IMR-90 (cell line): Measurements from ENCODE around the gene DRAXIN. TPM values are rescaled to one million over a fixed set of nuclear protein-coding genes. Genes with fewer than 3 reads are reported as not detected.

Experiments used
- ATAC-seq: fragments of 200-7000 bp; cut with Tn5 transposase; 2 replicates; pipeline ENCODE4 v1.9.1; 2020; ENCODE audit warnings: low read depth, mild to moderate bottlenecking, moderate library complexity
- BruUV-seq: library from RNA; stranded (reverse); fragments of 400-500 nt; replicated peaks from 2 replicates; lab custom pipeline; 2021; lab: Mats Ljungman, UMichigan
- CTCF ChIA-PET: fragments of 300-600 bp; formaldehyde crosslinking; extraction: SDS; loops from one replicate; lab custom pipeline; 2021; ENCODE audit warnings: antibody characterized with exemption; lab: Yijun Ruan, JAX
- POLR2A ChIA-PET: fragments of 300-600 bp; sonication (Branson Sonifier 250); formaldehyde crosslinking; loops from one replicate; lab custom pipeline; 2022; ENCODE audit warnings: antibody characterized with exemption; ENCODE audit not compliant: unreplicated experiment; lab: Charles Lee
- DNase-seq: peaks from one replicate; pipeline ENCODE4 v3.0.0; 2013
- H2AFZ ChIP-seq: replicated peaks from 2 replicates; pipeline ENCODE3; 2013; ENCODE audit warnings: low read length, mild to moderate bottlenecking; ENCODE audit not compliant: poor library complexity
- H2AK5ac ChIP-seq: 2 replicates; pipeline ENCODE4 v1.6.1; 2013; ENCODE audit warnings: low read depth, low read length, inconsistent platforms
- H2AK9ac ChIP-seq: replicated peaks from 2 replicates; pipeline ENCODE3; 2013; ENCODE audit warnings: mild to moderate bottlenecking, low read depth, low read length, moderate library complexity; ENCODE audit not compliant: poor library complexity
- H2BK120ac ChIP-seq: 2 replicates; pipeline ENCODE4 v1.6.1; 2013; ENCODE audit warnings: low read depth, low read length, inconsistent platforms
- H2BK15ac ChIP-seq: 3 replicates; pipeline ENCODE4 v1.6.1; 2013; ENCODE audit warnings: low read depth, low read length, inconsistent platforms
- H2BK20ac ChIP-seq: 2 replicates; pipeline ENCODE4 v1.6.1; 2013; ENCODE audit warnings: low read depth, mild to moderate bottlenecking, inconsistent platforms, low read length, moderate library complexity
- H2BK5ac ChIP-seq: 2 replicates; pipeline ENCODE4 v1.6.1; 2013; ENCODE audit warnings: mild to moderate bottlenecking, low read depth, low read length, inconsistent platforms; ENCODE audit not compliant: poor library complexity, severe bottlenecking
- H3K14ac ChIP-seq: replicated peaks from 2 replicates; pipeline ENCODE4 v1.6.1; 2013; ENCODE audit warnings: low read depth, low read length, inconsistent platforms
- H3K18ac ChIP-seq: 2 replicates; pipeline ENCODE4 v1.6.1; 2013; ENCODE audit warnings: low read depth, low read length, control low read depth
- H3K23ac ChIP-seq: 2 replicates; pipeline ENCODE4 v1.6.1; 2013; ENCODE audit warnings: low read depth, low read length, inconsistent platforms
- H3K27ac ChIP-seq: 2 replicates; pipeline ENCODE4 v1.5.1; 2013; ENCODE audit warnings: mild to moderate bottlenecking, control low read depth, low read length; ENCODE audit not compliant: insufficient read depth
- H3K27me3 ChIP-seq: 2 replicates; pipeline ENCODE4 v1.6.1; 2013; ENCODE audit warnings: low read length; ENCODE audit not compliant: control insufficient read depth, insufficient read depth
- H3K36me3 ChIP-seq: 2 replicates; pipeline ENCODE4 v1.6.1; 2013; ENCODE audit warnings: low read length, mixed read lengths; ENCODE audit not compliant: control insufficient read depth, insufficient read depth
- H3K4ac ChIP-seq: 2 replicates; pipeline ENCODE4 v1.6.1; 2013; ENCODE audit warnings: low read depth, low read length, inconsistent platforms
- H3K4me1 ChIP-seq: 2 replicates; pipeline ENCODE4 v1.6.1; 2013; ENCODE audit warnings: low read length, mixed read lengths; ENCODE audit not compliant: control insufficient read depth, insufficient read depth
- H3K4me2 ChIP-seq: 2 replicates; pipeline ENCODE4 v1.6.1; 2013; ENCODE audit warnings: low read depth, mild to moderate bottlenecking, control low read depth, low read length, moderate library complexity
- H3K4me3 ChIP-seq: 2 replicates; pipeline ENCODE4 v1.5.1; 2013; ENCODE audit warnings: low read depth, mild to moderate bottlenecking, control low read depth, low read length, moderate library complexity; ENCODE audit not compliant: insufficient read depth
- H3K56ac ChIP-seq: 2 replicates; pipeline ENCODE4 v1.6.1; 2013; ENCODE audit warnings: low read length, inconsistent platforms; ENCODE audit not compliant: insufficient read depth; ENCODE audit errors: extremely low read depth
- H3K79me1 ChIP-seq, 2 experiments: 2 replicates each; pipeline ENCODE4 v1.6.1; 2013; ENCODE audit warnings: low read length in 2 of 2, inconsistent platforms in 1 of 2, low read depth in 1 of 2
- H3K9ac ChIP-seq: 2 replicates; pipeline ENCODE4 v1.6.1; 2013; ENCODE audit warnings: low read depth, low read length, control low read depth
- H3K9me1 ChIP-seq: 2 replicates; pipeline ENCODE4 v1.6.1; 2013; ENCODE audit warnings: low read length, inconsistent platforms; ENCODE audit not compliant: insufficient read depth
- H3K9me3 ChIP-seq: 2 replicates; pipeline ENCODE4 v1.6.1; 2013; ENCODE audit warnings: low read length; ENCODE audit not compliant: control insufficient read depth, insufficient read depth
- H4K20me1 ChIP-seq: 2 replicates; pipeline ENCODE4 v1.6.1; 2013; ENCODE audit warnings: low read length, inconsistent platforms; ENCODE audit not compliant: insufficient read depth
- H4K5ac ChIP-seq: 2 replicates; pipeline ENCODE4 v1.6.1; 2013; ENCODE audit warnings: mild to moderate bottlenecking, low read depth, low read length, control low read depth
- H4K8ac ChIP-seq, 2 experiments: 2 replicates each; pipeline ENCODE4 v1.6.1; 2013; ENCODE audit warnings: low read depth in 2 of 2, low read length in 2 of 2, control low read depth in 1 of 2, inconsistent platforms in 1 of 2
- H4K91ac ChIP-seq: 2 replicates; pipeline ENCODE4 v1.6.1; 2013; ENCODE audit warnings: low read depth, low read length, inconsistent platforms; ENCODE audit not compliant: insufficient read depth
- BHLHE40 ChIP-seq: fragments of 150-350 bp; IDR thresholded peaks from 2 replicates; pipeline ENCODE4 v1.6.1; 2016; ENCODE audit warnings: mild to moderate bottlenecking, low read depth, low read length
- CEBPB ChIP-seq: IDR thresholded peaks from 2 replicates; pipeline ENCODE4 v1.6.1; 2012; ENCODE audit warnings: low read depth, low read length, improper control_type of control experiment
- CHD1 ChIP-seq: IDR thresholded peaks from 2 replicates; pipeline ENCODE4 v1.6.1; 2012; ENCODE audit warnings: low read depth, low read length, improper control_type of control experiment
- FOS ChIP-seq: fragments of 150-350 bp; IDR thresholded peaks from 2 replicates; pipeline ENCODE4 v1.6.1; 2016; ENCODE audit warnings: low read depth, low read length
- MAFK ChIP-seq: IDR thresholded peaks from 2 replicates; pipeline ENCODE4 v1.6.1; 2012; ENCODE audit warnings: low read depth, low read length, improper control_type of control experiment
- MAZ ChIP-seq: IDR thresholded peaks from 2 replicates; pipeline ENCODE4 v1.6.1; 2012; ENCODE audit warnings: low read depth, mild to moderate bottlenecking, low read length, improper control_type of control experiment, moderate library complexity, borderline replicate concordance
- MXI1 ChIP-seq: IDR thresholded peaks from 2 replicates; pipeline ENCODE4 v1.6.1; 2012; ENCODE audit warnings: low read depth, mild to moderate bottlenecking, low read length, moderate library complexity, borderline replicate concordance
- NFE2L2 ChIP-seq: fragments of 150-350 bp; IDR thresholded peaks from 2 replicates; pipeline ENCODE4 v1.6.1; 2016; ENCODE audit warnings: low read depth, mild to moderate bottlenecking, low read length
- POLR2A ChIP-seq: IDR thresholded peaks from 2 replicates; pipeline ENCODE4 v1.6.1; 2012; ENCODE audit warnings: mild to moderate bottlenecking, low read depth, low read length
- RAD21 ChIP-seq: IDR thresholded peaks from 2 replicates; pipeline ENCODE4 v1.6.1; 2012; ENCODE audit warnings: low read length, improper control_type of control experiment
- RCOR1 ChIP-seq: IDR thresholded peaks from 2 replicates; pipeline ENCODE4 v1.6.1; 2012; ENCODE audit warnings: mild to moderate bottlenecking, low read length, improper control_type of control experiment; ENCODE audit not compliant: insufficient replicate concordance
- RFX5 ChIP-seq: IDR thresholded peaks from 2 replicates; pipeline ENCODE4 v1.8.0; 2012; ENCODE audit warnings: low read depth, mild to moderate bottlenecking, low read length, moderate library complexity
- SMC3 ChIP-seq: fragments of 150-350 bp; IDR thresholded peaks from 2 replicates; pipeline ENCODE4 v1.6.1; 2016; ENCODE audit warnings: low read depth, mild to moderate bottlenecking, antibody characterized with exemption, low read length, moderate library complexity
- WGBS, 2 experiments: methylation state at CpG; one replicate each; pipeline versions ENCODE4 v1.1.5 to v1.1.7; 2013; ENCODE audit warnings: missing lambda C conversion rate in 2 of 2; ENCODE audit not compliant: insufficient read length in 1 of 2; ENCODE audit errors: extremely low coverage in 2 of 2; 5-methylcytosine and 5-hydroxymethylcytosine counted together
- dilution Hi-C: fragments of 300-500 bp; cut with HindIII; formaldehyde crosslinking; loops from one replicate; pipeline ENCODE4 v1.14.3; 2018; ENCODE audit warnings: low sequenced_read_pairs; ENCODE audit not compliant: unreplicated experiment
- in situ Hi-C: fragments of 300-500 bp; cut with MboI; formaldehyde crosslinking; loops from 3 replicates; pipeline ENCODE4 v1.14.3; 2019; ENCODE audit warnings: low sequenced_read_pairs, inconsistent platforms, mixed read lengths
- intact Hi-C: fragments of 100-400 bp; cut with micrococcal nuclease; formaldehyde crosslinking; loops from 2 replicates; pipeline ENCODE4 v1.10.0; 2022
- polyA plus RNA-seq, 3 experiments: library from polyadenylated mRNA; depleted of rRNA; stranded (reverse); fragments of >200 nt; gene quantifications; 2 replicates each; pipeline ENCODE4 v1.2.3, GENCODE V29; 2012; ENCODE audit warnings: low replicate concordance in 1 of 3
- total RNA-seq: library from RNA; depleted of rRNA; stranded (reverse); fragments of >200 nt; gene quantifications from 2 replicates; pipeline ENCODE4 v1.2.3, GENCODE V29; 2012
- TF ChIP-seq, protein P1 (sequence below): fragments of 150-350 bp; IDR thresholded peaks from 2 replicates; pipeline ENCODE4 v1.6.1; 2017; ENCODE audit warnings: mild to moderate bottlenecking, antibody characterized with exemption, low read length, low read depth
- TF ChIP-seq, protein P2 (sequence below): conservative IDR thresholded peaks from 2 replicates; pipeline ENCODE4 v1.5.1; 2012; ENCODE audit warnings: mild to moderate bottlenecking, low read depth, low read length, improper control_type of control experiment
- TF ChIP-seq, protein P3 (sequence below): fragments of 150-350 bp; IDR thresholded peaks from 2 replicates; pipeline ENCODE4 v1.6.1; 2016; ENCODE audit warnings: low read depth, mild to moderate bottlenecking, low read length, moderate library complexity, borderline replicate concordance

The DRAXIN gene
- total and polyA plus RNA-seq, 2 of the 4 experiments (the other 2 are of a cell fraction), result under 0.01 to 0.02 TPM

DNA sequence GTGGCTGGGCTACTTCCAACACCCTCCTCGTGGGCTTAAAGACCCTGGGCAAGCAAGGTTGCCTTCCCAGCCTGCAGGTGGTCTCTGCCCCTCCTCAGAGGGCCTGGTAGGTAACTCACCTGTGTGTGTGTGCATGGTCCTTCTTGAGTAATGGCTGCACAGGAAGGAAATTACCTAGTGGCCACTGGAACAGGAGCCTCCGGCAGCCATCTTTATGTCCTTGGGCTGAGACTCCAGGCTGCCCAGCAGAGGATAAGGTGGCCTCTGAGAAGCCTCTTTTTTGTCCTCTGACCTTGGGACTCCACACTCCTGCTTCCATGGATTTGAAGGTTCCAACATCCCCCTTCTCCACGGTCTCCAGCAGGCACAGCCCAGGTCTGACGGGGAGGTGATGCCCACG is 20.0 kb downstream of the DRAXIN start:
- H3K4me1 ChIP-seq, result no peaks in the 10 kb centered on the region
- intact Hi-C loops (no loop called here), in situ Hi-C loops (no loop called here), dilution Hi-C loops (no loop called here)
- H2BK5ac ChIP-seq, result no peak overlapping the region
- no peak overlapping the region for H2AK5ac ChIP-seq
- no peak overlapping the region for H2BK15ac ChIP-seq
- WGBS, 2 experiments, result 100% methylated on average over 2 of the region's 5 CpGs; no CpG with 5 or more reads in 1 of the 2 experiments
- no peak overlapping the region for H2BK20ac ChIP-seq
- H3K27ac ChIP-seq, result no peak overlapping the region
- POLR2A ChIA-PET, result no interaction called here
- no peak overlapping the region for H3K14ac ChIP-seq
- H3K79me1 ChIP-seq, result no peaks in the 10 kb centered on the region
- no peak overlapping the region for H3K18ac ChIP-seq
- no peaks in the 10 kb centered on the region for H4K20me1 ChIP-seq
- CTCF ChIA-PET, result no interaction called here
- no peaks in the 10 kb centered on the region for H3K36me3 ChIP-seq
- H3K4me2 ChIP-seq, result no peak overlapping the region
- H3K56ac ChIP-seq, result no peak overlapping the region
- H3K27me3 ChIP-seq, result peaks cover 21% of the 10 kb centered on the region
- H4K8ac ChIP-seq, result no peak overlapping the region
- TF ChIP-seq, protein P1, sequence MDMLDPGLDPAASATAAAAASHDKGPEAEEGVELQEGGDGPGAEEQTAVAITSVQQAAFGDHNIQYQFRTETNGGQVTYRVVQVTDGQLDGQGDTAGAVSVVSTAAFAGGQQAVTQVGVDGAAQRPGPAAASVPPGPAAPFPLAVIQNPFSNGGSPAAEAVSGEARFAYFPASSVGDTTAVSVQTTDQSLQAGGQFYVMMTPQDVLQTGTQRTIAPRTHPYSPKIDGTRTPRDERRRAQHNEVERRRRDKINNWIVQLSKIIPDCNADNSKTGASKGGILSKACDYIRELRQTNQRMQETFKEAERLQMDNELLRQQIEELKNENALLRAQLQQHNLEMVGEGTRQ, result no peak
- TF ChIP-seq, protein P2, sequence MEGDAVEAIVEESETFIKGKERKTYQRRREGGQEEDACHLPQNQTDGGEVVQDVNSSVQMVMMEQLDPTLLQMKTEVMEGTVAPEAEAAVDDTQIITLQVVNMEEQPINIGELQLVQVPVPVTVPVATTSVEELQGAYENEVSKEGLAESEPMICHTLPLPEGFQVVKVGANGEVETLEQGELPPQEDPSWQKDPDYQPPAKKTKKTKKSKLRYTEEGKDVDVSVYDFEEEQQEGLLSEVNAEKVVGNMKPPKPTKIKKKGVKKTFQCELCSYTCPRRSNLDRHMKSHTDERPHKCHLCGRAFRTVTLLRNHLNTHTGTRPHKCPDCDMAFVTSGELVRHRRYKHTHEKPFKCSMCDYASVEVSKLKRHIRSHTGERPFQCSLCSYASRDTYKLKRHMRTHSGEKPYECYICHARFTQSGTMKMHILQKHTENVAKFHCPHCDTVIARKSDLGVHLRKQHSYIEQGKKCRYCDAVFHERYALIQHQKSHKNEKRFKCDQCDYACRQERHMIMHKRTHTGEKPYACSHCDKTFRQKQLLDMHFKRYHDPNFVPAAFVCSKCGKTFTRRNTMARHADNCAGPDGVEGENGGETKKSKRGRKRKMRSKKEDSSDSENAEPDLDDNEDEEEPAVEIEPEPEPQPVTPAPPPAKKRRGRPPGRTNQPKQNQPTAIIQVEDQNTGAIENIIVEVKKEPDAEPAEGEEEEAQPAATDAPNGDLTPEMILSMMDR, result no peak
- TF ChIP-seq MAZ, result no peak
- TF ChIP-seq CHD1, result no peak
- TF ChIP-seq MXI1, result no peak
- no peak for TF ChIP-seq RAD21
- TF ChIP-seq CEBPB, result no peak
- no peak for TF ChIP-seq MAFK
- TF ChIP-seq POLR2A, result no peak
- TF ChIP-seq SMC3, result no peak
- TF ChIP-seq RCOR1, result no peak
- TF ChIP-seq BHLHE40, result no peak
- TF ChIP-seq FOS, result no peak
- TF ChIP-seq, protein P3, sequence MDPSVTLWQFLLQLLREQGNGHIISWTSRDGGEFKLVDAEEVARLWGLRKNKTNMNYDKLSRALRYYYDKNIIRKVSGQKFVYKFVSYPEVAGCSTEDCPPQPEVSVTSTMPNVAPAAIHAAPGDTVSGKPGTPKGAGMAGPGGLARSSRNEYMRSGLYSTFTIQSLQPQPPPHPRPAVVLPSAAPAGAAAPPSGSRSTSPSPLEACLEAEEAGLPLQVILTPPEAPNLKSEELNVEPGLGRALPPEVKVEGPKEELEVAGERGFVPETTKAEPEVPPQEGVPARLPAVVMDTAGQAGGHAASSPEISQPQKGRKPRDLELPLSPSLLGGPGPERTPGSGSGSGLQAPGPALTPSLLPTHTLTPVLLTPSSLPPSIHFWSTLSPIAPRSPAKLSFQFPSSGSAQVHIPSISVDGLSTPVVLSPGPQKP, result no peak
- no peak for TF ChIP-seq NFE2L2
- TF ChIP-seq RFX5, result no peak
- no TSS peak for BruUV-seq
- no peak overlapping the region for H2AFZ ChIP-seq
- no peak overlapping the region for H3K4ac ChIP-seq
- H4K5ac ChIP-seq, result no peak overlapping the region
- H3K4me3 ChIP-seq, result no peak overlapping the region
- ATAC-seq (no peak), DNase-seq (no peak)
- no peaks in the 10 kb centered on the region for H3K9me3 ChIP-seq
- no peak overlapping the region for H3K23ac ChIP-seq
- no peaks in the 10 kb centered on the region for H3K9me1 ChIP-seq
- H4K91ac ChIP-seq, result no peak overlapping the region
- H2BK120ac ChIP-seq, result no peak overlapping the region
- no peak overlapping the region for H3K9ac ChIP-seq
- no peak overlapping the region for H2AK9ac ChIP-seq
